HepG2 (cell line): Measurements from ENCODE around the gene CFAP300. TPM values are rescaled to one million over a fixed set of nuclear protein-coding genes. Genes with fewer than 3 reads are reported as not detected.

Source experiments
- ATAC-seq: fragments of 200-7000 bp; cut with Tn5 transposase; 3 replicates; pipeline ENCODE4 v1.9.1; 2020; ENCODE audit warnings: mild to moderate bottlenecking, moderate library complexity
- BruUV-seq: library from RNA; stranded (reverse); fragments of 400-500 nt; replicated peaks from 2 replicates; lab custom pipeline; 2021; lab: Mats Ljungman, UMichigan
- CTCF ChIA-PET: fragments of 300-600 bp; formaldehyde crosslinking; extraction: SDS; loops from one replicate; lab custom pipeline; 2021; ENCODE audit warnings: low total read pairs, inconsistent platforms, low intra/inter-chr PET ratio; lab: Yijun Ruan, JAX
- POLR2A ChIA-PET: fragments of 350-600 bp; sonication (Branson Sonifier 250); formaldehyde crosslinking; loops from one replicate; lab custom pipeline; 2020; ENCODE audit warnings: antibody characterized with exemption, inconsistent platforms; lab: Yijun Ruan, JAX
- DNase-seq: peaks from one replicate; pipeline ENCODE4 v3.0.0-alpha.2; 2015; ENCODE audit warnings: low spot score
- FAIRE-seq: peaks from 3 replicates; lab custom pipeline; 2011; peaks lifted over from hg19 to GRCh38; lab: Jason Lieb, UNC
- H2AFZ ChIP-seq: one replicate; pipeline ENCODE4 v1.6.1; 2011; ENCODE audit warnings: low read length, inconsistent platforms
- H3K27ac ChIP-seq: fragments of 300-600 bp; 3 replicates; pipeline ENCODE4 v1.8.0; 2011; ENCODE audit warnings: mixed run types, mild to moderate bottlenecking, mixed read lengths, low read length, inconsistent platforms; ENCODE audit not compliant: insufficient read depth; ENCODE audit errors: extremely low read length
- H3K27me3 ChIP-seq, 2 experiments: fragments of 200-600 bp in 1 of 2; 2 replicates in 1 of 2; 3 replicates in 1 of 2; pipeline versions ENCODE4 v1.6.0 to v1.8.0; 2011; ENCODE audit warnings: low read length in 2 of 2, mild to moderate bottlenecking in 2 of 2, moderate library complexity in 2 of 2, inconsistent platforms in 1 of 2; ENCODE audit not compliant: insufficient read depth in 2 of 2, control insufficient read depth in 1 of 2
- H3K36me3 ChIP-seq, 2 experiments: fragments of 200-600 bp in 1 of 2; replicated peaks in 1 of 2; 2 replicates in 1 of 2; 3 replicates in 1 of 2; pipeline versions ENCODE4 v1.5.1 to v1.8.0; 2011; ENCODE audit warnings: low read length in 2 of 2, inconsistent platforms in 1 of 2; ENCODE audit not compliant: insufficient read depth in 2 of 2, control insufficient read depth in 1 of 2
- H3K4me1 ChIP-seq: 2 replicates; pipeline ENCODE4 v1.5.1; 2012; ENCODE audit warnings: low read length, inconsistent platforms; ENCODE audit not compliant: insufficient read depth
- H3K4me2 ChIP-seq: 2 replicates; pipeline ENCODE4 v1.6.0; 2011; ENCODE audit warnings: low read depth, low read length, inconsistent platforms
- H3K4me3 ChIP-seq, 3 experiments: fragments of 200-600 bp in 1 of 3; sonication (generic), shearing (Covaris generic) in 1 of 3; replicated peaks in 1 of 3; 2 replicates each; pipeline ENCODE4 v1.5.1; 2011 to 2016; ENCODE audit warnings: low read length in 3 of 3, inconsistent platforms in 2 of 3, low read depth in 2 of 3, mild to moderate bottlenecking in 2 of 3, control low read depth in 1 of 3, mixed read lengths in 1 of 3; ENCODE audit not compliant: insufficient read depth in 1 of 3
- H3K79me2 ChIP-seq: one replicate; pipeline ENCODE4 v1.6.1; 2011; ENCODE audit warnings: low read length, inconsistent platforms; ENCODE audit not compliant: insufficient read depth
- H3K9ac ChIP-seq: 2 replicates; pipeline ENCODE4 v1.6.0; 2011; ENCODE audit warnings: mild to moderate bottlenecking, low read depth, low read length, inconsistent platforms; ENCODE audit not compliant: insufficient read depth
- H3K9me3 ChIP-seq: 2 replicates; pipeline ENCODE4 v1.5.1; 2012; ENCODE audit warnings: mild to moderate bottlenecking, low read length
- H4K20me1 ChIP-seq: 2 replicates; pipeline ENCODE4 v1.6.0; 2011; ENCODE audit warnings: inconsistent platforms, mild to moderate bottlenecking, low read length, moderate library complexity; ENCODE audit not compliant: insufficient read depth
- ATM ChIP-seq: fragments of 450-650 bp; IDR thresholded peaks from 2 replicates; pipeline ENCODE4 v1.7.1; 2017; ENCODE audit warnings: mild to moderate bottlenecking, borderline replicate concordance
- HNRNPL ChIP-seq: fragments of 200-400 bp; formaldehyde crosslinking; IDR thresholded peaks from 2 replicates; pipeline ENCODE4 v1.6.1; 2017; ENCODE audit warnings: mild to moderate bottlenecking, low read depth, low read length
- PRDM15 ChIP-seq: sonication (generic); formaldehyde crosslinking; IDR thresholded peaks from 2 replicates; pipeline ENCODE4 v1.4.0; 2020; ENCODE audit warnings: missing genetic modification reagents
- SMAD3 ChIP-seq: sonication (generic); formaldehyde crosslinking; IDR thresholded peaks from 2 replicates; pipeline ENCODE4 v1.4.0; 2020; ENCODE audit warnings: missing genetic modification reagents
- WGBS: methylation state at CpG from one replicate; pipeline ENCODE4 v1.1.6; 2017; ENCODE audit warnings: low lambda C conversion rate; 5-methylcytosine and 5-hydroxymethylcytosine counted together
- in situ Hi-C: cut with HindIII; loops from 2 replicates; pipeline ENCODE4 v1.10.0; 2017; ENCODE audit warnings: low pct_unique_long_range_greater_than_20kb; ENCODE audit not compliant: extremely low pct_ligation_motif_present
- intact Hi-C: fragments of 100-400 bp; cut with micrococcal nuclease; formaldehyde crosslinking; loops from one replicate; pipeline ENCODE4 v1.10.0; 2022; ENCODE audit not compliant: unreplicated experiment
- polyA plus RNA-seq, 8 experiments: library from polyadenylated mRNA; depleted of rRNA in 3 of 8; stranded (reverse) in 7 of 8; unstranded in 1 of 8; fragments of >200 nt; fragmentation: Illumina TruSeq in 4 of 8; extraction: Trizol in 4 of 8; gene quantifications; 2 replicates each; pipeline versions ENCODE4 v1.2.1 to v1.2.3, GENCODE V29; 2011 to 2016; ENCODE audit warnings: low read depth in 4 of 8, missing spikeins in 1 of 8, mixed read lengths in 1 of 8; ENCODE audit not compliant: insufficient read depth in 1 of 8
- total RNA-seq, 5 experiments: library from RNA; depleted of rRNA; stranded (reverse); fragments of >200 nt; fragmentation: Illumina TruSeq; extraction: Trizol; gene quantifications; 2 replicates each; pipeline ENCODE4 v1.2.3, GENCODE V29; 2016; ENCODE audit warnings: low read depth in 1 of 5
- TF ChIP-seq, protein P1 (sequence below): sonication (generic); formaldehyde crosslinking; IDR thresholded peaks from 2 replicates; pipeline ENCODE4 v1.5.0; 2020; ENCODE audit warnings: missing genetic modification reagents
- TF ChIP-seq, protein P2 (sequence below): sonication (generic); formaldehyde crosslinking; IDR thresholded peaks from 2 replicates; pipeline ENCODE4 v1.4.0; 2020; ENCODE audit warnings: missing genetic modification reagents

The CFAP300 gene
- total and polyA plus RNA-seq, 2 of the 13 experiments (the other 11 are each of a cell fraction or from before 2014, with no cell fraction given): not detected

DNA sequence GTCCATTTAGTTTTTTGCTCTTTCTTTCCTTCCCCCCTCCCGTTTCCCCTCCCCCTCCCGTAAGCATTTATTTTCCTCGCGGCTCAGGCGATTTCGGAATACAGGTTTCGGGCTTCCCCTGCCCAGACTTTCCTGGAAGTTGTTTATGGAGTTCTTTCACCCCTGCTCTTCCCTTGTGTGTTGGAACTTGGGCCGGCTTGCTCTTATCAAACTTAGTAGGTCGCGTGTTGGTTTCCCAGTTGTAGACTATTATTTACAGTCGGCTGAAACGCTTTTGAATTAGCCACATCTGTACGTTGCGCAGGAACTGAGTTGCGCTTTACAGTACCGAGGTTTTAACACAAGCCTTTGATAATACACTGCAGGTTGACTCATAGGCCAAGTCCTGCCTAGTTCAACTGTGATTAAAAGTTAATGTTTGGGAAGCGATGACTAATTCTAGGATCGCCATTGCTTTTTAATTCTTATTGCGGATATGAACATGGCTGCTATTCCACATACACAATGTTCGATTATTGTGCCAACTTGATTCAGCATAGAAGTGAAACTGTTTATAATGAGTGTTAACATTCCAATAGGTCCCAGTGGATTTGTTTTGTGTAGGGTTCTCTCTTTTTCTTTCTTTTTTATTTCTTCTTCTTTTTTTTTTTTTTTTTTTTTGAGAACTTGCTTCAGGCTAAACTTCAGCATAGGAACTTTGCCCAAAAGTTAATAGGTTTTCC lies 64.7 kb downstream of the CFAP300 start (continued):
- TF ChIP-seq PRDM15 (CRISPR knock-in tag): no peak

GRCh38 chr11:102112509-102112821 lies 65.2 kb downstream of the CFAP300 start:
- peaks cover 55% of the 10 kb centered on the region for H3K4me1 ChIP-seq
- ChIA-PET CTCF (no interaction called here), POLR2A (no interaction called here)
- DNase-seq (no peak), FAIRE-seq (no peak), ATAC-seq (no peak)
- no peaks in the 10 kb centered on the region for H3K9me3 ChIP-seq
- in situ Hi-C loops (no loop called here), intact Hi-C loops (loop anchor here (5.0 to 10.0 kb wide), 4 partner anchors 105 to 492 kb away; partner anchors contain the start of genes ANGPTL5 and CEP126)
- H3K9ac ChIP-seq: peak overlapping the region; percentile 93
- no peak overlapping the region for H2AFZ ChIP-seq
- H3K79me2 ChIP-seq: peaks cover 72% of the 10 kb centered on the region
- H4K20me1 ChIP-seq: peaks cover 5% of the 10 kb centered on the region; the same call in 1 of the 2 replicates
- H3K27ac ChIP-seq: peak overlapping the region; percentile 98
- 0% methylated on average over 5 of the region's 5 CpGs for WGBS
- H3K36me3 ChIP-seq: peaks cover 0 to 3% of the 10 kb centered on the region in 2 experiments; a peak in 1 of 5 replicates
- BruUV-seq: no TSS peak
- H3K27me3 ChIP-seq: no peaks in the 10 kb centered on the region; a peak in 1 of 5 replicates
- H3K4me3 ChIP-seq: peak overlapping the region; percentile 88 to 97 (median 93)
- TF ChIP-seq, protein P1, sequence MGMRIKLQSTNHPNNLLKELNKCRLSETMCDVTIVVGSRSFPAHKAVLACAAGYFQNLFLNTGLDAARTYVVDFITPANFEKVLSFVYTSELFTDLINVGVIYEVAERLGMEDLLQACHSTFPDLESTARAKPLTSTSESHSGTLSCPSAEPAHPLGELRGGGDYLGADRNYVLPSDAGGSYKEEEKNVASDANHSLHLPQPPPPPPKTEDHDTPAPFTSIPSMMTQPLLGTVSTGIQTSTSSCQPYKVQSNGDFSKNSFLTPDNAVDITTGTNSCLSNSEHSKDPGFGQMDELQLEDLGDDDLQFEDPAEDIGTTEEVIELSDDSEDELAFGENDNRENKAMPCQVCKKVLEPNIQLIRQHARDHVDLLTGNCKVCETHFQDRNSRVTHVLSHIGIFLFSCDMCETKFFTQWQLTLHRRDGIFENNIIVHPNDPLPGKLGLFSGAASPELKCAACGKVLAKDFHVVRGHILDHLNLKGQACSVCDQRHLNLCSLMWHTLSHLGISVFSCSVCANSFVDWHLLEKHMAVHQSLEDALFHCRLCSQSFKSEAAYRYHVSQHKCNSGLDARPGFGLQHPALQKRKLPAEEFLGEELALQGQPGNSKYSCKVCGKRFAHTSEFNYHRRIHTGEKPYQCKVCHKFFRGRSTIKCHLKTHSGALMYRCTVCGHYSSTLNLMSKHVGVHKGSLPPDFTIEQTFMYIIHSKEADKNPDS (CRISPR knock-in tag): no peak
- TF ChIP-seq SMAD3 (0 out of 2 replicates have a peak, but pooled peaks have one; percentile 7), ATM (no peak), HNRNPL (0 out of 2 replicates have a peak, but pooled peaks have one; percentile 34)
- TF ChIP-seq, protein P2, sequence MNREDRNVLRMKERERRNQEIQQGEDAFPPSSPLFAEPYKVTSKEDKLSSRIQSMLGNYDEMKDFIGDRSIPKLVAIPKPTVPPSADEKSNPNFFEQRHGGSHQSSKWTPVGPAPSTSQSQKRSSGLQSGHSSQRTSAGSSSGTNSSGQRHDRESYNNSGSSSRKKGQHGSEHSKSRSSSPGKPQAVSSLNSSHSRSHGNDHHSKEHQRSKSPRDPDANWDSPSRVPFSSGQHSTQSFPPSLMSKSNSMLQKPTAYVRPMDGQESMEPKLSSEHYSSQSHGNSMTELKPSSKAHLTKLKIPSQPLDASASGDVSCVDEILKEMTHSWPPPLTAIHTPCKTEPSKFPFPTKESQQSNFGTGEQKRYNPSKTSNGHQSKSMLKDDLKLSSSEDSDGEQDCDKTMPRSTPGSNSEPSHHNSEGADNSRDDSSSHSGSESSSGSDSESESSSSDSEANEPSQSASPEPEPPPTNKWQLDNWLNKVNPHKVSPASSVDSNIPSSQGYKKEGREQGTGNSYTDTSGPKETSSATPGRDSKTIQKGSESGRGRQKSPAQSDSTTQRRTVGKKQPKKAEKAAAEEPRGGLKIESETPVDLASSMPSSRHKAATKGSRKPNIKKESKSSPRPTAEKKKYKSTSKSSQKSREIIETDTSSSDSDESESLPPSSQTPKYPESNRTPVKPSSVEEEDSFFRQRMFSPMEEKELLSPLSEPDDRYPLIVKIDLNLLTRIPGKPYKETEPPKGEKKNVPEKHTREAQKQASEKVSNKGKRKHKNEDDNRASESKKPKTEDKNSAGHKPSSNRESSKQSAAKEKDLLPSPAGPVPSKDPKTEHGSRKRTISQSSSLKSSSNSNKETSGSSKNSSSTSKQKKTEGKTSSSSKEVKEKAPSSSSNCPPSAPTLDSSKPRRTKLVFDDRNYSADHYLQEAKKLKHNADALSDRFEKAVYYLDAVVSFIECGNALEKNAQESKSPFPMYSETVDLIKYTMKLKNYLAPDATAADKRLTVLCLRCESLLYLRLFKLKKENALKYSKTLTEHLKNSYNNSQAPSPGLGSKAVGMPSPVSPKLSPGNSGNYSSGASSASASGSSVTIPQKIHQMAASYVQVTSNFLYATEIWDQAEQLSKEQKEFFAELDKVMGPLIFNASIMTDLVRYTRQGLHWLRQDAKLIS (CRISPR knock-in tag): peak; percentile 76; the same call in 1 of the 2 replicates
- peak overlapping the region; percentile 91 for H3K4me2 ChIP-seq
